ENCODE results near the gene FRG2C.
"Not testable (repeated sequence)": the region's sequence is repeated elsewhere in the genome, so short reads cannot be mapped to it uniquely, and the experiment has no call there.

FRG2C gene

DNA sequence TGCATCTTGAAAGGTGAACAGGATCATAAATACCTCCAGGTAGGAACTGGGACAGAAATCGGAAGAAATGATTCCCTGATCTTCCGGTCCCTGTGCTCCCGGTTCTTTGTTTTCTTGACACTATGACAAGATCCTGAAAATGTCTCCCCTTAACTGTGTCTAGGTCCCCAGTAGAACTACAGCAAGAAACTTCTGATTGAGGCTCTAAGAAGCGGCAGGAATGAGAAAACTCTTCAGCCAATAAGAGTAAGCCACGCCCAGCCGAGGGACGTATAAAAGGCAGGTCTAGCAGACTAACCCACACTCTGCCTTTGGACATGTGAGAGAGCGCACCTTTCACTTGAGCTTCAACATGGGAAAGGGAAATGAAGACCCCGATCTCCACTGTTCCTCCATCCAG lies at the start of gene FRG2C:
FRG2C (plus strand) TSS at position 301 of the 400 bp plus-strand sequence; CDS start at position 353, 52 bp downstream.
- not testable (repeated sequence) for DNase-seq

DNA sequence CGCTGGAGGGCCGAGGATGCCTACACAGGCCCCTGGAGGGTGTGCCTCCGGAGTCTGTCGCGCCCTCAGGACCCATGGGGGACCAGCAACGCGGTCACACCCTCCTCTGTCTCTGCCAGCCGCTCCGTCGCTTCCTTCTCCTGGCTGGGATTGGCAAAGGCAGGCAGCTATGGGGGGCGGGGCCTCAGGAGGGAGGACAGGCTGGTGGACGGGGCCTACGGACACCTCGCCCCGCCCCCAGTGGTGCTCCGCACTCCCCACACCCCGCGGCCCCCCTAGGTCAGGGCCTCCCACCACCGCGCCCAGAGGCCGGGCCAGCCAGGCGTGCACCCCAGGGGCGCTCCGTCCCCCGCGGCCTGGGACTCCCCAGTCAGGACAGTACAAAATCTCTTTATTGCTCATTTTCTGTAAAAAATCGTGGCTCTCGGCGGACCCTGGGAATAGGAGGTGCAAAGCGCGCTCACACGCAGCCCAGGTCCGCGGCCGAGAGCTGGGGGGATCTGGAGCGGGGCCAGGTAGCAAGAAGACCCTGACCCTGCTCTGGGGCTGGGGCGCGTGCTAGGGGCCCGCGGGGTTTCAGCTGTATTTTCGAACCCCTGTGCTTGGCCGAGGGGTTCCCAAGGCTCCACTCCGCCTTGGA lies 45.3 kb upstream of the FRG2C start:
- not testable (repeated sequence) for DNase-seq

GRCh38 chr3:75619481-75620031 lies 44.6 kb upstream of the FRG2C start:
- DNase-seq = not testable (repeated sequence)

DNA sequence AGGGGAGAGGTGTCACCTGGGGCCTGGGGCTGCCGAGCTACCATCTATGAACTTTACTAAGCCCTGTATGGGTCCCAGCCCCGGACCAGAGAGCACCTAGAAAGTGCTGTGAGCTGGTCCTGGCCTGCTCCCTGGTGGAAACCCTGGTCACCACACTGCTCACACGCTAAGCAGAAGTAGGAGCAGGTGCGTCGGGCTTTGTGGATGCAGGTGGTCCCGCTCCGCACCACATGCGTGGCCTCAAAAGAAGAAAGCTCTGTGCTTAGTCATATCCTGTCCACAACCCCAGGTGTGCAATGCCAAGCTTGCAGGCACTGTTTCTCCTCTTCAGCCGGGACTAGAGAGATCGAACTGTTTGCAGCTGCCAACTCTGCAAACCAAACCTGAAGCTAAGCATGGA lies 42.4 kb upstream of the FRG2C start:
- DNase-seq = not testable (repeated sequence)

- DNase-seq = not testable (repeated sequence)
Measured at GRCh38 chr3:75623656-75624055, 40.5 kb upstream of the FRG2C start.

- DNase-seq = not testable (repeated sequence)
Measured at GRCh38 chr3:75630887-75631535, 33.1 kb upstream of the FRG2C start.

DNA sequence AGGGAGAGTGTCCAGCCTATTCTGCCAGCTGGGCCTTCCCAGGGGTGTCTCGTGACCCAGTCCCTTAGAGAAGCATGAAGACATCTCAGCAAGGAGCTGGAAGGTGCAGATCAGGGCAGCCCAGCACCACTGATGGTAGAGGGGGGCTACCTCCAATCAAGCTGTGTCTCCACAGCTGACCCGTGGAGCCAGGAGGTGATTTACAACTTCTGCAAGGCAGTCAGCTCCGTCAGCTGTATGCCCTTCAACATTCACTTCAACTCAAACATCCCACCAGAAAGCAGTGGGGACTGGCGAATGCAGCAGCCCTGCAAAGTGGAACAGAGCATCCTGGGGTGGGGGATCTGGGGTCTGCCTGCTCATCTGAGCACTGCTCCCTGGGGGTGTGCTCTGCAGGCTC lies 32.6 kb upstream of the FRG2C start:
- no peak for DNase-seq

DNA sequence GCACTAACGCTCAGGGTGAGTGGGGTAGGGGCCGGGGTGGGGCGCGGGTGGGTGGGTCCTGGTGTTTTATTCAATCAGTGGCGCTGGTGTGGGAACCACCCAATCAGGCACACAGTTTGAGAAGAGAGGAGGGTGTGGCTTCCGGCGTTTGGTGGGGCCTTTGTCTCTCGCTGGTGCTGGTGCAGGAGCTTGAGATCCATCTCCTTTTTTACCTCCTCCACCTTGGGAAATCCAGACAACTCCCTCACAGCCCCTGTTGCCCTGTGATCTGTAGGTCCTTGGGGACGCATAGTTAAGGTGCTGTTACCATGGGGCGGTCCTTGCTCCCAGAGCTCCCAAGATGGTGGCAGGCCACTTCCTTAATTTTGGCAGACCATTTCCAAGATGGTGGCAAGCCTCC lies 25.2 kb upstream of the FRG2C start:
- not testable (repeated sequence) for DNase-seq

DNA sequence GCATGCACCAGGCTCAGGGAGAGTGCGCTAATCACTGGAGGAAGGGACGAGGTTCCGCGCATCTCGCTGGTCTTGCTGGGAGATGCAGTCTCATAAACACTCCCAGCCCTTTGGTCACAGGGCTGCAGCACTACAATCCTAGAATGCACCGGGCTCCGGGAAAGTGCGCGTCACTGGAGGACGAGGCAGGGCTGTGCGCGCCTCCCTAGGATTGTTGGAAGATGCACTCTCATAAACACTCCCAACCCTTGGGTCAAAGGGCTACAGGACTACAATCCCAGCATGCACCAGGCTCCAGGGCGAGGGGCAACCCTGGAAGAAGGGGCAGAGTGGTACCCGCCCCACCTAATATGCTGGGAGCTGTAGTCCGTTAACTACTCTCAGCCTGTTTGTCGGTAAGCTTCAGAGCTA lies 23.0 kb upstream of the FRG2C start:
- peak; percentile 37 for DNase-seq

DNA sequence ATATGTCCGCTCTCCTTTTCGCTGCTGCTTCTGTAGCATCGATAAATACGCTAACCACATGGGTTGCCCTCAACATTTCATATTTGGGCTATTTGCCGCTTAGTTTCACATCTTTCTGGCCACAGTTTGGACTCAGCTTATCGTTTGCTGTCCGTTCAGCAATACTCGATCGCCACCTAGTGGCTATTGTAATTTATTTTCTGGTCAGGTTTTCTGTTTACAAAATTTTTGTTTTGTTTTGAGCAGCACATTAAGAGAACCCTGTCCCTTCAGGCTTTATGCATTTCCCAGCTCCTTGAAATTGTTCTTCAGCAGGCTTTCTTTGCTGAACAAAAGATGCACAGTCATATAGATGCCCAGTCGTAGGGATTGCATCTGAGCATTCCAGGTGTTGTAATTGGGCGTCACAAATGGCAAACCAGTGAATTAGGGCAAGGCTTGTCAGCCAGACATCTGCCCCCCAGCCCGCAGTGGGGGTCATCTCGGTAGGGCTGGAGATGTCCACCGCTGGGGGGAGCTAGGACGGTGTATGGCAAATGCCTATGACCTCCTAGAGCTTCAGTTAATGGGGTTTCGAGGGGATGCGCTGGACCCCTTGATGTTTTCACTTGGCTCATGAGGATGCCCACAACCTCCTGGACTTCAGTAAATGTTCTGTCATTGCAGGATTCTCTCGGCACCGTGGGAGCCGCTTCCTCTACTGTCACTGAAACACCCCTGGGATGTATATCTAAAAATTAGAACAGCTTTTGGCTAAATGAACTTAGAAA lies 20.9 kb upstream of the FRG2C start:
- DNase-seq = peak; percentile 14

DNA sequence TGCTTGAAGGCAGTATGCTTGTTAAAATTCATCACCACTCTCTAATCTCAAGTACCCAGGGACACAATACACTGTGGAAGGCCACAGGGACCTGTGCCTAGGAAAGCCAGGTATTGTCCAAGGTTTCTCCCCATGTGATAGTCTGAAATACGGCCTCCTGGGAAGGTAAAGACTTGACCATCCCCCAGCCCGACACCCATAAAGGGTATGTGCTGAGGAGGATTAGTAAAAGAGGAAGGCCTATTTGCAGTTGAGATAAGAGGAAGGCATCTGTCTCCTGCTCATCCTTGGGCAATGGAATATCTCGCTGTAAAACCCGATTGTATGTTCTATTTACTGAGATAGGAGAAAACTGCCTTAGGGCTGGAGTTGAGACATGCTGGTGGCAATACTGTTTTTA lies 18.6 kb upstream of the FRG2C start:
- DNase-seq = not testable (repeated sequence)

DNA sequence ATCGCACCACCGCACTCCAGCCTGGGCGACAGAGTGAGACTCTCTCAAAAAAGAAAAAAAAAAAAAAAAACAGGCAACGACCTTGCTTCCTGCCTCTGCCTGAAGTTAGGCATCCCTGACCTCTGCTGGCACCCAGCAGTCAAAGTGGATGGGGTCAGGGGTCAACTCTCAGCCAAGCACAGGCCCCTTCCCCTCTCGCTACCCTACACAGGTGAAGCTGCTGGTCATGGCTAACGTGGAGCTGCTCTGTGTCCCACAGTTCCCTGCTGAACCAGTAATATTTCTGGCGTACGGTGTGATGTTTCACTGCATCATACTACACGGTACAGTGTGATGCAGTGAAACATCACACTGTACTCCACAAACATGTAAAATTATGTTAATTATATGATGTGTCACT lies 13.9 kb upstream of the FRG2C start:
- DNase-seq = no peak

DNA sequence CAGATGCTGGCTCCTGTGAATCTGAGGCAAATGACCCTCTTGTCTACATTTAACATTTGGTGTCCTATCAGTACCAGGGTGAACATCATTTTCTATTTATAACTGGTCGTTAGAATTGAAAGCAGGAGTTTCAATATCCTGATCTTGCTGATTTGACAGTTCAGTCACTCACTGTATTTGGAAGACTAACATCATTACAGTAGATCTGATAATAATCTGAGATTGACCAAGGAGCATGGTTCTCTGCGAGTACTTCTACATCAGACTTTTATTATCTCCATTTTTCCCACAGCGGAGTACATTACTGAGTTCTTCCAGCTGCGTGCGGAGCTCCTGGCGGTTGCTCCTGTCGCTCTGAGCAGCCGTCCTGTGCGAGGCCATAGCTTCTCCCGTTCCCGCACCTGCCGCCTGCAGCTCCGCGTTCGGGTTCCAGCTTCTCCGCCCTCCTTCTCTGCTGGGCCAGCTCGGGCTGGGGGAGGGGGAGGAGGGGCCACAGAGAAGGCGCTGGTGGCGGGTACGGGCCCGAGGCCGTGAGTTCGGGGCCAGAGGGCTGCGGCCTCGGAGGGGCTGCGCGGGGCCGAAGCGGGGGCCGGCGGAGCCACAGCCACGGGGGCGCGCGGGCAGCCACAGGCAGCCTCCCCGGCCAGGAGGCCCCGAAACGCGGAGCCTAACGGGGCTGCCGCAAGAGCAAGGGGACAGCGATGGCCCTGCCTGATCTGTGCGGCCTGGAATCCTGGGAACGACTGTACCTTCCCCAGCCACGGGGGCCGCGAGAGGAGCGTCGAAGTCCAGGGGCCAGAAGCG lies 8.8 kb upstream of the FRG2C start:
- not testable (repeated sequence) for DNase-seq

GRCh38 chr3:75655956-75656355 lies 8.2 kb upstream of the FRG2C start:
- not testable (repeated sequence) for DNase-seq

DNA sequence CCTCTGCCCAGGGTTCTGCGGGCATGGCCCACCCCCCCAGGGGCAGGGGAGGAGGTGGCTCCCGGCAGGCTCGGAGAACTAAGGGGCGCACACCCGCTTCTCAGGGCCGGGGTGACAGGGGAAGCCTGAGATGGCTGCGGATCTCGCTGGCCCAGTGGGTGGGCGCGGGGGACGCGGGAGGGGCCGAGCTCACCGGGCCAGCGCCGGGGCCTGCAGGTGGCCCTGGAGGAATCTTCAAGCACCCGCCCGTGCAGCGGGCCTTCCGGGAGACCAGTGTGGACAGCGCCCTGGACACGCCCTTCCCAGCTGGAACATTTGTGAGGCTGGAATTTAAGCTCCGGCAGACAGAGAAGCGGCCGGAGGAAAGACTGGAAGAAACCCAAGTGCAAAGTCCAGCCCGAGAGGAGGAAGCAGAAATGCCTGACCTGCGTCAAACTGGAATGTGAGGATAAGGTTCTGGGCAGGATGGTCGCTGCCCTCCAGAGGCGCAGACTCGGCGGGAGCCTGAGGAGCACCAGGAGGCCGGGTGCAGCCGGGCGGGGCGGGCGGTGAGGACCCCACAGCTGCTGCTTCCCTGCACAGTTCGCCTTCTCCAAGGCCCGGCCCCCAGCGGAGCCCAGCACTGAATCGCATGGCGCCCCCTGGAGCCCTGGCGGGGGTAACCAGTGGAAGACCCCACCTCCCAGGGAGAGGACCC lies 5.6 kb upstream of the FRG2C start:
- DNase-seq = not testable (repeated sequence)

GRCh38 chr3:75659108-75659433 lies 5.1 kb upstream of the FRG2C start:
- DNase-seq = not testable (repeated sequence)

DNA sequence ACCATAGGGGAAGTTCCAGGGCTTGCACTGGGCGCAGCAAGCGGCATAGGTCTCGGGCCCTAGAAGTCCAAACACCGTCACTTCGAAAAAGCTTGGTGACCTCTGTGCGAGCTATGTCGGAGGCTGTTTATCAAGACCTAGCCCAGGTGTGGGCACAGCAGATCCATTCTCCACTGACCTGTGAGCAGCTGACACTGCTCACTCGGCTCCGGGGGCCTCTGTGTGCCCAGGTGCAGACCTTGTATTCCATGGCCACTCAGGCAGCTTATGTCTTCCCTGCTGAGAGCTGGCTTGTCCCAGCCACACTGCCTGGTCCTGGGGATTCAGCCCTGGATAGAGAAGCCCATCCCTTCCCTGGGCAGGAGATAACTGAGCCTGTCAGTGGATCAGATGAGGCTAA lies 1.5 kb downstream of the FRG2C start:
- DNase-seq = not testable (repeated sequence)

GRCh38 chr3:75667757-75668701 lies 3.9 kb downstream of the FRG2C start:
- not testable (repeated sequence) for DNase-seq

DNA sequence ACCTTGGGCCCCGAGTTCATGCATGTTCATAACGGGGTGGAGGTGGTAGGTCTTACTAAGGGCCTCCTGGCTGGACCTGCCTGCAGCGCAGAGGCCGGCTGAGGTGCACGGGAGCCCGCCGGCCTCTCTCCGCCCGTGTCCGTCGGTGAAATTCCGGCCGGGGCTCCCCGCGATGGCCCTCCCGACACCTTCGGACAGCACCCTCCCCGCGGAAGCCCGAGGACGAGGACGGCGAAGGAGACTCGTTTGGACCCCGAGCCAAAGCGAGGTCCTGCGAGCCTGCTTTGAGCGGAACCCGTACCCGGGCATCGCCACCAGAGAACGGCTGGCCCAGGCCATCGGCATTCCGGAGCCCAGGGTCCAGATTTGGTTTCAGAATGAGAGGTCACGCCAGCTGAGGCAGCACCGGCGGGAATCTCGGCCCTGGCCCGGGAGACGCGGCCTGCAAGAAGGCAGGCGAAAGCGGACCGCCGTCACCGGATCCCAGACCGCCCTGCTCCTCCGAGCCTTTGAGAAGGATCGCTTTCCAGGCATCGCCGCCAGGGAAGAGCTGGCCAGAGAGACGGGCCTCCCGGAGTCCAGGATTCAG lies 4.7 kb downstream of the FRG2C start:
- DNase-seq = not testable (repeated sequence)

All from CD4-positive, alpha-beta T cell treated with Interleukin-6 for 4 hours (primary cell).